Epithelial cell of esophagus (primary cell): ENCODE results near the gene TMEM108.

Experiments used
- DNase-seq: peaks from one replicate; pipeline ENCODE4 v3.0.0; 2010; ENCODE audit warnings: low read depth
- H3K4me3 ChIP-seq: 2 replicates; pipeline ENCODE4 v1.5.1; 2011; ENCODE audit warnings: mild to moderate bottlenecking, low read length, control low read depth
- CTCF ChIP-seq: IDR thresholded peaks from 2 replicates; pipeline ENCODE4 v1.5.1; 2011; ENCODE audit warnings: low read depth, mild to moderate bottlenecking, low read length, control low read depth, inconsistent platforms; ENCODE audit not compliant: insufficient read depth; ENCODE audit errors: missing control alignments

TMEM108 gene

DNA sequence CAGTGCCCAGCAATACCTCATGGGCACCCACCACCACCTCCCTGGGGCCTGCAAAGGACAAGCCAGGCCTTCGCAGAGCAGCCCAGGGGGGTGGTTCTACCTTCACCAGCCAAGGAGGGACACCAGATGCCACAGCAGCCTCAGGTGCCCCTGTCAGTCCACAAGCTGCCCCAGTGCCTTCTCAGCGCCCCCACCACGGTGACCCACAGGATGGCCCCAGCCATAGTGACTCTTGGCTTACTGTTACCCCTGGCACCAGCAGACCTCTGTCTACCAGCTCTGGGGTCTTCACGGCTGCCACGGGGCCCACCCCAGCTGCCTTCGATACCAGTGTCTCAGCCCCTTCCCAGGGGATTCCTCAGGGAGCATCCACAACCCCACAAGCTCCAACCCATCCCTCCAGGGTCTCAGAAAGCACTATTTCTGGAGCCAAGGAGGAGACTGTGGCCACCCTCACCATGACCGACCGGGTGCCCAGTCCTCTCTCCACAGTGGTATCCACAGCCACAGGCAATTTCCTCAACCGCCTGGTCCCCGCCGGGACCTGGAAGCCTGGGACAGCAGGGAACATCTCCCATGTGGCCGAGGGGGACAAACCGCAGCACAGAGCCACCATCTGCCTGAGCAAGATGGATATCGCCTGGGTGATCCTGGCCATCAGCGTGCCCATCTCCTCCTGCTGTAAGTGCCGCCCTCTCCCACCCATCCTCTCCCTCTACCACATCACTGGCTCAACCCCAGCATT, 342.5 kb downstream of the TMEM108 start:
- no peak overlapping the region for H3K4me3 ChIP-seq

DNA sequence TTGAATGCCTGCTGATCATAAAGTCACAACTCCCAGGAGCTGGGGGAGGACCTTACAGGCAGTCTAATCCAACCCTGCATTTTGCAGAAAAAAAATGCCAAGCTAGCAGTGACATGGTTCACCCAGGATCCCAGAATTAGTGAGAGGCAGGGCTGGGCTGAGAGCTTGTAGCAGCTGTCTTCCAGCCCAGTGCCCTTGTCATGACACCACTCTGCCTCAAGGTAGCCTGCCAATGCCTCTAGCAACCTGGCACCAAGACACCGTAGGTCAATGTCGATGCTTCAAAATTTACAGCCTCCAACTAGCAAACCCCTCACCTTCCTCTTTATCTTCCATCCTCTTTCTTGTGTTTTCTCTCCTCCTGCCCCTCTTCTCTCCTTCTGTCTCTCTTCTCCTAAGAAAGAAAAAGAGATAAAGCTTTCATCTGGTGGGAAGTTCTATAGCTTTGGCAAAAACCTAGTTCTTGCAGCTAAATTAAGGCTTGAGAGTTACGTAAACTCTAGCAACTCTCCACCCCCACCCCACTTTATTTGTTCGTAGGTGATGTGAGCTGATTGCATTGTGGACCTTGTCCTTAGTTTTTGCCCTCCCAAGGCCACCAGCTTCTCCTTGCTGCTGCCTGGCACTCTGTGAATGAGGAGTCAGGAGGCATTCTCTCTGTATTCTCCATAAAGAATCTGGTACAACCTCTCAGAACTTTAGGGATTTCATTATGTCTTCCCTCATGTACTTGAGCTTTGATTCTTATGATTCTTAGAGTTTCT, 343.3 kb downstream of the TMEM108 start:
- H3K4me3 ChIP-seq = no peak overlapping the region
- TF ChIP-seq CTCF = no peak
- DNase-seq = no peak

More for the DNA sequence above, 342.5 kb downstream of the TMEM108 start:
- DNase-seq = no peak
- TF ChIP-seq CTCF = no peak

GRCh38 chr3:133383175-133383574, 345.0 kb downstream of the TMEM108 start:
- TF ChIP-seq CTCF = no peak
- peak; percentile 79 for DNase-seq
- H3K4me3 ChIP-seq = no peak overlapping the region

DNA sequence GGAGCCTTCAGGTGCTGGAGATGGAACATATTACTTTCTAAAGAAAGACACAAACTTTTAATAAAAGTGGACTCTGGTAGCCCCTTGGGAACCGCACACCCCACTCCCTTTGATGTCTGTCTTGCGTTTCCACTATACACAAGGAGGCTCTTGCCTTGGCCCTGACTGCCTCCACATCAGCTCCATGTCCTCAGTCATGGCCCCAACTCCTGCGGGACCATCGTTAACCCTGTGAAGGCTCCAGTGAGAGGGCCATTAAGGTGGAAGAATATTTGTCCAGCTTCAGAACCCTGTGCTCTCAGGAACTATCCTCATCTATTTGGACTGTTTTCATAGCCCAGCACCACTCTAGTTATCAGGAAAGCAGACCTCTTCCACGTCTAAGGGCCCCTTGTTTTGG, 345.6 kb downstream of the TMEM108 start:
- no peak for TF ChIP-seq CTCF
- H3K4me3 ChIP-seq = no peak overlapping the region
- DNase-seq = no peak

GRCh38 chr3:133384331-133385027, 346.3 kb downstream of the TMEM108 start:
- peak; percentile 66 for DNase-seq
- H3K4me3 ChIP-seq = no peak overlapping the region
- peak; percentile 82 for TF ChIP-seq CTCF

DNA sequence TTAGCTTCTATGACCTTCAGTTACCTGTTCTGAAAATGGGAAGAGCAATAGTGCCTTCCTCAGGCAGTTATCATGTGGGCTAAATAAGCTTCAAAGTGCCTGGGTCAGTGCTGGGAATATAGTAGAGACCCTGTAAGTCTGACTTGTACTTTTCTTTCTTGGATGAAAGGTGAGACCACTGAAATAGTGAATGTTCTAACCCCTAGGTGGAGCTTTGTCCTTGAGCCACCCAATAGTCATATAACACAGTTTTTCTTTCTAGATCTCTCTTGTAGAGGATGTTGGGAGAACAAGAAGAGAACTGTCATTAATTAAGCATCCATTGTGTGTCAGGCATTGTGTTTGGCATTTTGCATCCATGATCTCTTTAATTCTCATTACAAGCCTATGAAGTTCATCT, 348.7 kb downstream of the TMEM108 start:
- DNase-seq = no peak
- H3K4me3 ChIP-seq = no peak overlapping the region
- TF ChIP-seq CTCF = no peak
